NCI-H146 treated with DMSO at 0.1 percent for 48 hours (cell line): ENCODE measurements around the gene DUSP8.

Experiments used
- DNase-seq: peaks from one replicate; lab custom pipeline; 2025; ENCODE audit not compliant: unreplicated experiment; lab: John Stamatoyannopoulos, UW

DUSP8 gene

DNA sequence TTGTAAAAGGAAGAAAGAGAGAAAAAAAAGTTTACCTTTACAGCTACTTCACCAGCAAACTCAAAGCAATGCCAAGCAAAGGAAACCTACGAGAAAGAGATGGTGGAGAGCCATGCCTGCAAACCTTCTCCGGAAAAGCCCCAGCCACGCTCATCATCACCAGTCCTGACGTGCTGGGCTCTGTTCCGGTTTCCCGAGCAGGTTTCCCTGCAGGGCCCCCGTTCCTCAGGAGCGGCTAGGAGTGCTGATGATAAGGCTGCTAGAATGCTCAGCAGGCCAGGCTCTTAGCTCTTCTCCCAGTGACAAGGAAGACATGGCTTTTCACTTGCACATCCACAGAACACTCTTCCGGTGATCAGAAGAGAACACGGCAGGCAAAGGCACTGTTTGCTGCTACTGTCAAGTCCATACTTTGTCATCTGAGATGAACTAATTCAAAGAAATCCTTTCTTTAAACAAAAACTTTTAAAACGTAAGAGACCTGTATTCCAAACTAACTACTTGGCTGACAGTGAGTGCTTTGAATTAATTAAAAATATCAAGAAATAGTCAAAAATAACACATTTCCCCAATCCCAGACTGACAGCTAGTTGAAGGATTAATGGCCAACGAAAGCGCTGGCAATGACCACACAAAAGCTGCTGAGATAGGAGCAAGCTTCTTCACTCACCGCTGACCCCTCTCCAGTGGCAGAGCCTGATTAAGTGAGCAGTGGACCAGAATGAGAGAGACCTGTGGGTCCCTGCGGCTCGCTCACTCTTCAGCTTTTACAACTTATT, 35.8 kb downstream of the DUSP8 start:
- no peak for DNase-seq

GRCh38 chr11:1534682-1535081, 37.4 kb downstream of the DUSP8 start:
- DNase-seq = no peak

DNA sequence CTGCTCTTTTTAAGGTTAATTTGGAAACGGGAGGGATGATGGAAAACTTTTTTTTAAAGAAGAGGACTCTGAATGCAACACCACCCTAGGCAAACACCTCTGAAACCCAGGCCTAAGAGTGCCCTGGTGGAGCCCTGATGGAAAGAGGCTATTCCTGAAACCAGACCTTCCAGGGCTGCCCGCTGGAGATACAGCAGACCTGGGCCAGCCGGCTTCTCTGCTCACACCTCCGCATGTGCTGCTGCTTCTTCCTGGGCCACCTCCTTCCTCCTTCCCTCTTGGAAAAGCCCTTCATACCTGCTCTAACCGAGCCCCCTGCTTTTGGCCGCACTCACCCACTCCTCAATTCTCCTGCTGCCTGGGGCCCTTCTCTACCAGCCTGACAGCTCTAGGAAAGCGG, 37.9 kb downstream of the DUSP8 start:
- DNase-seq = no peak

GRCh38 chr11:1533342-1533725, 38.7 kb downstream of the DUSP8 start:
- DNase-seq = no peak

- no peak for DNase-seq
Observed at GRCh38 chr11:1532606-1533341, 39.3 kb downstream of the DUSP8 start.

- DNase-seq = no peak
Observed at GRCh38 chr11:1532014-1532586, 40.0 kb downstream of the DUSP8 start.

- no peak for DNase-seq
Observed at GRCh38 chr11:1531449-1532013, 40.5 kb downstream of the DUSP8 start.

DNA sequence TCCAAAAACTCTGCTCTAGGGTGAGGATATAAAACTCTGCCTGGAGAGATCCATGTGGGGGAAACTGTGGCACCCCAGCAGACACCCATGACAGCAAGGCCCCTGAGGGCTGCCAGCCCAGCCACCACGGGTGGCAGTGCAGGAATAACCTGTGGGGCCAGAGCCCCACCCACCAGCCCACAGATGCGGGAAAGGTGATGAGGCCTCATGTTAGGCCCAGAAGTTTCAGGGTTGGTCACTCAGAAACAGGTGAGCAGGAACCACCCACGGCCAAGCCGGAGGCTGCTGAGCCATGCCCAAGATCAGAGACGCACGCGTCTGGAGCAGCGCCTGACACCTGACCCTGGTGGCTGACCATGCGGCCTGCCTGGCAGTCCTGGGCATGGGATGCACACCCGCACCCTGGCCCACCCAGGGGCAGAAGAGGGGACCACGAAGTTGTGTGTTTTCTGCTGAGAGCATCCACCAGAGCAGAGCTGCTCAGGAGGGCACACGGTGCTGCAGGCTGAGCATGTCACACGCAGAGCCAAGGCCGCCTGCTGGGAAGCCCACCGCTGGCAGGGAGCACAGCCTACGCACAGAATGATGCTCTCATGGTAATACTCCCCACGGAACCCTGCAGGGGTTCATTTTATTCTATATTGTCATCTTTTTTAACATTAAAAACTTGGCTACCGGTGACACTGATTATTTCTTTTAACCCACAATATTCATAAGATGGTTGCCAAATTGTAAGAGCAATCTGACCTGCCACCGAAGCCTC, 41.2 kb downstream of the DUSP8 start:
- DNase-seq = no peak

DNA sequence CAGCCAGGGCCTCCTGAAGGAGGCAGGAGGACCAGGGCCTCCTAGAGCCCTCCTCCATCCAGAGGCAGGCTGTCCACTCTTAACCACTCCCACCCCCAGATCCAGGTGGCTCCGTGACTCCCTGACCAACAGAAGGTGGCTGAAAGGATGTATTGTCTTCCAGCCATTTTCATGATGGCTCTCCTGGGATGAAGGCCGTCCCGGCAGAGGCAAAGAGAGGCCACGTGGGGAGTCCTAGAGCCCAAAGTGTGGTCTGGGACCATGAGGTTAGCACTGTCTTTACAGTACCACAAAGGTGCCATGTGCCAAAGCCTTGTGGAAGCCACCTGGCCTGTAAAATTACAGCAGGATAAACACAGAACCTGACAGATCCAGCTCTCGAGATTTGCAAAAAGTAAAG, 42.3 kb downstream of the DUSP8 start:
- DNase-seq = no peak

DNA sequence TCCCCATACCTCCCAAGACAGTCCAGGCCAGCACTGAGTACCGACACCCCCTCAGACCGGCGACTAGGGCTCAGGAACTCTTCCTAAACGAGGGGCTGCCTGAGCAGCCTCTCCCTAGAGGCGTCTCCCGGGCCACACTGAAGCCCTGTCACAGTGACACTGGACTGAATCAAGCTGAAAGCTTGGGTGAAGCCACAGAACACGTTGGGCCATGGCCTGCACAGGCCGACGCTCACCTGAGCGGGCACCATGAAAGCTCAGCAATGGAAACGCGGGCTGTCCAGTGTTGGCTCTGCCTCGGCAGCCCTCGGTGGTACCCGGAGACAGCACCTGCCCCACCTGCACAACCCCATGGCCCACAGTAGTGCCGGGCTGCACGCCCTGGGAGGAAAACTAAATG, 42.8 kb downstream of the DUSP8 start:
- DNase-seq = no peak

DNA sequence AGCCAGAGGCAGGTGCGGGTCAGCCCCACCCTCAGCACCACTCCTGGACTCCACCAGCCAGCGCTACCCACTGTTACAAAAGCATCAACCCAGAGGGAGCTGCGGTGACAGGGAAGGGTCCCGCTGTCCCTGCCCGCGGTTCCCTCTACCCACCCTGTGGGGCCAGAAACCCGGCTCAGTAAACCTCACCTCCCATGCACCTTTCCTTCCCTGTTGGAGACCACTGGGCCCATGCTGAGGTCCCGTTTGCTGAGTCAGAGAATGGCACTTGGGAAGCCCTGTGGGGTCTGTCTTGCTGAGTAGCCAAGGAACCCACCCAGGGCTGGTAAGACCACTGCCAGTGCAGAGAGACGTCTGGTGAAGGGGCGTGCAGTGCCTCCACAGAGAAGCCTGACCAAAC, 43.4 kb downstream of the DUSP8 start:
- DNase-seq = no peak

DNA sequence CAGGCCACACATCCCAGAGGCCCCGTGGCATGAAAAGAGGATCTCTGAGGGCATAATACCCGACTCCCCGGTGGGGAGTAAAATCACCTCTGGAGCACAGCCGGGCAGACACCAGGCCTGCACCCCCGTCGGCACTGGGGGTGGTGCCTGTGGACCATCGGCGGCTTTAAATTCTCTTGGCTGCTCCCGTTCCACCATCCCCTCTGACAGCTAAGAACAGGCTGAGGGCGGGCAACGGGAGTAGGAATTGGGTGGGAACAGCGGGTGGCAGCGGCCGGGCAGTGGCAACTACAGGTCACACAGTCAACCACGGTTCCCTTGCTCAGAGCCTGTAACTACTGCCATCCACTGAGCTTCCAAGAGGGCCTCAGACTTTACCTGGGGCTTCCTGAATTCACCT, 45.3 kb downstream of the DUSP8 start:
- no peak for DNase-seq

GRCh38 chr11:1523779-1524178, 48.3 kb downstream of the DUSP8 start:
- DNase-seq = no peak

GRCh38 chr11:1523077-1523476, 49.0 kb downstream of the DUSP8 start:
- DNase-seq = no peak

- no peak for DNase-seq
Observed at GRCh38 chr11:1522081-1522424, 50.0 kb downstream of the DUSP8 start.

- DNase-seq = no peak
Observed at GRCh38 chr11:1521382-1522080, 50.5 kb downstream of the DUSP8 start.

- no peak for DNase-seq
Observed at GRCh38 chr11:1520663-1521267, 51.3 kb downstream of the DUSP8 start.

DNA sequence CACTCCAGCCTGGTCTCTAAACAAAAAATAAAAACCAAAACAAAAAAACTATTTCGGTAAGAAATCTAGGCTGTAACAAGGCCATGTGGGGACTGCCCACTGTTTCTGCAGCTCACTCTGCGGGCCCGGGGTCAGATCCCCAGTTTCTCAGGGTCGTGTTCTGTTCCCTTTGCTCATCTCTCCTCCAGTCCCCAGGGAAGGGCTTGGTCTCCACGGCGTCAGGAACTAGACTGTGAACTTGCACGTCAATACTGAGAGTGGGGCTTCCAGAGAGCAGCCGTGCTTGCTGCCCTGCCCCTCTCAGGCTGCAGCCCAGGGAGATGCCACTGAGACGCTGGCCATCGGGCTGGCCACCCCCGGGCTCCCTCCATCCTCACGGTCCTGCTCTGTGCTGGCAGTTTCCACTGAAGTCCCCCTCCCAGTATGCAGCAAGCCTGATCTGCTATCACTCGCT, 51.8 kb downstream of the DUSP8 start:
- no peak for DNase-seq

- no peak for DNase-seq
Observed at GRCh38 chr11:1519028-1520010, 52.8 kb downstream of the DUSP8 start.
